Islet of Langerhans (tissue), 1 donor: ENCODE results near the gene TCF23.
"Not testable (repeated sequence)": the region's sequence is repeated elsewhere in the genome, so short reads cannot be mapped to it uniquely, and the experiment has no call there.

Source experiments
- FAIRE-seq: peaks from one replicate; lab custom pipeline; 2011; peaks lifted over from hg19 to GRCh38; lab: Jason Lieb, UNC

Gene TCF23

GRCh38 chr2:27148801-27149439 is at the start of gene TCF23:
Gene TCF23 (plus strand): TSS chr2:27149004. CDS start chr2:27149134, 130 bp downstream.
- FAIRE-seq = no peak

- FAIRE-seq = no peak
Observed at GRCh38 chr2:27099334-27099955, 49.4 kb upstream of the TCF23 start.

GRCh38 chr2:27100036-27100435 is 48.8 kb upstream of the TCF23 start:
- no peak for FAIRE-seq

- FAIRE-seq = no peak
Observed at GRCh38 chr2:27102329-27102728, 46.5 kb upstream of the TCF23 start.

- no peak for FAIRE-seq
Observed at GRCh38 chr2:27105981-27106380, 42.8 kb upstream of the TCF23 start.

- FAIRE-seq = no peak
Observed at GRCh38 chr2:27108221-27108620, 40.6 kb upstream of the TCF23 start.

GRCh38 chr2:27109083-27109482 is 39.7 kb upstream of the TCF23 start:
- no peak for FAIRE-seq

- FAIRE-seq = not testable (repeated sequence)
Observed at GRCh38 chr2:27110603-27111352, 38.0 kb upstream of the TCF23 start.

GRCh38 chr2:27111392-27112078 is 37.3 kb upstream of the TCF23 start:
- not testable (repeated sequence) for FAIRE-seq

- no peak for FAIRE-seq
Observed at GRCh38 chr2:27115519-27115918, 33.3 kb upstream of the TCF23 start.

- FAIRE-seq = no peak
Observed at GRCh38 chr2:27117995-27118524, 30.7 kb upstream of the TCF23 start.

- no peak for FAIRE-seq
Observed at GRCh38 chr2:27118525-27119329, 30.1 kb upstream of the TCF23 start, which contains the start of gene CGREF1. Gene CGREF1 (minus strand): TSS chr2:27119128. CDS start chr2:27104366, 14,762 bp downstream.

GRCh38 chr2:27119330-27119670 is 29.5 kb upstream of the TCF23 start:
- not testable (repeated sequence) for FAIRE-seq

- FAIRE-seq = no peak
Observed at GRCh38 chr2:27121906-27122305, 26.9 kb upstream of the TCF23 start.

- no peak for FAIRE-seq
Observed at GRCh38 chr2:27122791-27123190, 26.0 kb upstream of the TCF23 start.

GRCh38 chr2:27123302-27124150 is 25.3 kb upstream of the TCF23 start, which contains the start of gene ABHD1:
Gene ABHD1 (plus strand): TSS chr2:27123815. CDS start chr2:27123949, 134 bp downstream.
- FAIRE-seq = no peak

- FAIRE-seq = no peak
Observed at GRCh38 chr2:27125104-27125503, 23.7 kb upstream of the TCF23 start.

GRCh38 chr2:27126252-27126710 is 22.5 kb upstream of the TCF23 start:
- FAIRE-seq = no peak

GRCh38 chr2:27127883-27128667 is 20.7 kb upstream of the TCF23 start:
- FAIRE-seq = no peak
